Mesenchymal stem cell (in vitro differentiated cells and primary cell): ENCODE results near the gene NLRP6.
"Not testable (repeated sequence)": the region's sequence is repeated elsewhere in the genome, so short reads cannot be mapped to it uniquely, and the experiment has no call there.

Experiments
- DNase-seq: peaks from one replicate; pipeline ENCODE4 v3.0.0-alpha.2; 2013
- H2AFZ ChIP-seq: one replicate; pipeline ENCODE4 v1.6.1; 2013; ENCODE audit warnings: low read depth, mild to moderate bottlenecking, control low read depth, inconsistent platforms, low read length, moderate library complexity
- H2AK5ac ChIP-seq: 2 replicates; pipeline ENCODE4 v1.6.1; 2013; ENCODE audit warnings: low read length, moderate library complexity, mild to moderate bottlenecking, inconsistent platforms; ENCODE audit not compliant: severe bottlenecking
- H2BK120ac ChIP-seq: one replicate; pipeline ENCODE4 v1.6.1; 2013; ENCODE audit warnings: low read depth, mild to moderate bottlenecking, inconsistent platforms, low read length, moderate library complexity
- H2BK12ac ChIP-seq, 2 experiments: one replicate each; pipeline ENCODE4 v1.6.1; 2013; ENCODE audit warnings: inconsistent platforms in 2 of 2, low read length in 2 of 2, mild to moderate bottlenecking in 2 of 2, moderate library complexity in 2 of 2, control low read depth in 1 of 2
- H2BK15ac ChIP-seq: one replicate; pipeline ENCODE4 v1.6.1; 2013; ENCODE audit warnings: mild to moderate bottlenecking, low read depth, inconsistent platforms; ENCODE audit not compliant: poor library complexity, severe bottlenecking
- H2BK5ac ChIP-seq: 2 replicates; pipeline ENCODE4 v1.6.1; 2013; ENCODE audit warnings: low read depth, mild to moderate bottlenecking, low read length, control low read depth, inconsistent platforms; ENCODE audit not compliant: poor library complexity, severe bottlenecking
- H3K14ac ChIP-seq, 2 experiments: one replicate each; pipeline ENCODE4 v1.6.1; 2013; ENCODE audit warnings: inconsistent platforms in 2 of 2, low read length in 2 of 2, control low read depth in 1 of 2, mild to moderate bottlenecking in 1 of 2, moderate library complexity in 1 of 2
- H3K18ac ChIP-seq, 2 experiments: one replicate each; pipeline ENCODE4 v1.6.1; 2013; ENCODE audit warnings: inconsistent platforms in 2 of 2, low read length in 2 of 2, control low read depth in 1 of 2, low read depth in 1 of 2, mild to moderate bottlenecking in 1 of 2
- H3K23ac ChIP-seq, 2 experiments: one replicate each; pipeline ENCODE4 v1.6.1; 2013; ENCODE audit warnings: inconsistent platforms in 2 of 2, low read length in 2 of 2, mild to moderate bottlenecking in 2 of 2, moderate library complexity in 2 of 2, control low read depth in 1 of 2
- H3K27ac ChIP-seq: 2 replicates; pipeline ENCODE4 v1.5.1; 2013; ENCODE audit warnings: mild to moderate bottlenecking, moderate library complexity, low read length, control low read depth, inconsistent platforms; ENCODE audit not compliant: poor library complexity, severe bottlenecking
- H3K27me3 ChIP-seq, 2 experiments: 2 replicates each; pipeline versions ENCODE4 v1.6.1 to v1.7.0; 2013; ENCODE audit warnings: low read length in 2 of 2, mild to moderate bottlenecking in 2 of 2, moderate library complexity in 2 of 2, control low read depth in 1 of 2, inconsistent platforms in 1 of 2; ENCODE audit not compliant: control insufficient read depth in 1 of 2, insufficient read depth in 1 of 2
- H3K36me3 ChIP-seq, 2 experiments: 2 replicates each; pipeline versions ENCODE4 v1.6.1 to v1.7.0; 2013; ENCODE audit warnings: low read length in 2 of 2, control low read depth in 1 of 2, inconsistent platforms in 1 of 2, low read depth in 1 of 2, mild to moderate bottlenecking in 1 of 2; ENCODE audit not compliant: insufficient read depth in 2 of 2, control insufficient read depth in 1 of 2
- H3K4ac ChIP-seq, 2 experiments: one replicate each; pipeline ENCODE4 v1.6.1; 2013; ENCODE audit warnings: inconsistent platforms in 2 of 2, low read length in 2 of 2, mild to moderate bottlenecking in 2 of 2, moderate library complexity in 2 of 2, control low read depth in 1 of 2, low read depth in 1 of 2
- H3K4me1 ChIP-seq: 2 replicates; pipeline ENCODE4 v1.6.1; 2013; ENCODE audit warnings: low read depth, low read length, control low read depth; ENCODE audit not compliant: control insufficient read depth, insufficient read depth
- H3K4me2 ChIP-seq: 2 replicates; pipeline ENCODE4 v1.6.1; 2013; ENCODE audit warnings: low read length, mild to moderate bottlenecking, inconsistent platforms; ENCODE audit not compliant: poor library complexity, severe bottlenecking
- H3K4me3 ChIP-seq, 2 experiments: 2 replicates each; pipeline versions ENCODE4 v1.5.1 to v1.7.0; 2013; ENCODE audit warnings: low read length in 2 of 2, mild to moderate bottlenecking in 2 of 2, control low read depth in 1 of 2, low read depth in 1 of 2; ENCODE audit not compliant: insufficient read depth in 1 of 2
- H3K79me1 ChIP-seq: replicated peaks from 2 replicates; pipeline ENCODE4 v1.6.1; 2013; ENCODE audit warnings: mild to moderate bottlenecking, control low read depth, low read length, inconsistent platforms; ENCODE audit not compliant: poor library complexity, severe bottlenecking
- H3K9ac ChIP-seq: 2 replicates; pipeline ENCODE4 v1.7.0; 2013; ENCODE audit warnings: mild to moderate bottlenecking, low read length, moderate library complexity
- H3K9me3 ChIP-seq: 2 replicates; pipeline ENCODE4 v1.7.0; 2013; ENCODE audit warnings: mild to moderate bottlenecking, low read length; ENCODE audit not compliant: control insufficient read depth
- H4K8ac ChIP-seq: one replicate; pipeline ENCODE4 v1.6.1; 2013; ENCODE audit warnings: inconsistent platforms, mild to moderate bottlenecking, low read length, moderate library complexity
- H4K91ac ChIP-seq: one replicate; pipeline ENCODE4 v1.6.1; 2013; ENCODE audit warnings: mild to moderate bottlenecking, low read length, inconsistent platforms
- whole genome bisulfite sequencing: methylation state at CpG from one replicate; pipeline ENCODE4 v1.1.7; 2013; ENCODE audit warnings: mixed read lengths; 5-methylcytosine and 5-hydroxymethylcytosine counted together

The NLRP6 gene

GRCh38 chr11:285894-286220 is 7.7 kb downstream of the NLRP6 start:
- no peak overlapping the region for H2BK5ac ChIP-seq
- no peak overlapping the region for H3K18ac ChIP-seq
- H3K4me1 ChIP-seq, result peaks cover 26% of the 10 kb centered on the region
- H3K79me1 ChIP-seq, result peaks cover 8% of the 10 kb centered on the region
- no peak overlapping the region for H2BK15ac ChIP-seq
- peaks cover 0 to 7% of the 10 kb centered on the region in 2 experiments for H3K36me3 ChIP-seq
- H3K23ac ChIP-seq, result no peak overlapping the region
- H3K14ac ChIP-seq, result no peak overlapping the region
- WGBS, result 97% methylated on average over 3 of the region's 8 CpGs
- H2AFZ ChIP-seq, result no peak overlapping the region
- no peak overlapping the region for H3K4me3 ChIP-seq
- H4K8ac ChIP-seq, result no peak overlapping the region
- H3K27me3 ChIP-seq, result peaks cover 20 to 68% of the 10 kb centered on the region in 2 experiments
- DNase-seq, result no peak
- no peak overlapping the region for H3K27ac ChIP-seq
- H2BK12ac ChIP-seq, result no peak overlapping the region
- no peak overlapping the region for H3K4me2 ChIP-seq
- no peak overlapping the region for H2BK120ac ChIP-seq
- H3K9ac ChIP-seq, result no peak overlapping the region
- H3K9me3 ChIP-seq, result no peaks in the 10 kb centered on the region
- no peak overlapping the region for H4K91ac ChIP-seq
- no peak overlapping the region for H3K4ac ChIP-seq
- H2AK5ac ChIP-seq, result no peak overlapping the region

DNA sequence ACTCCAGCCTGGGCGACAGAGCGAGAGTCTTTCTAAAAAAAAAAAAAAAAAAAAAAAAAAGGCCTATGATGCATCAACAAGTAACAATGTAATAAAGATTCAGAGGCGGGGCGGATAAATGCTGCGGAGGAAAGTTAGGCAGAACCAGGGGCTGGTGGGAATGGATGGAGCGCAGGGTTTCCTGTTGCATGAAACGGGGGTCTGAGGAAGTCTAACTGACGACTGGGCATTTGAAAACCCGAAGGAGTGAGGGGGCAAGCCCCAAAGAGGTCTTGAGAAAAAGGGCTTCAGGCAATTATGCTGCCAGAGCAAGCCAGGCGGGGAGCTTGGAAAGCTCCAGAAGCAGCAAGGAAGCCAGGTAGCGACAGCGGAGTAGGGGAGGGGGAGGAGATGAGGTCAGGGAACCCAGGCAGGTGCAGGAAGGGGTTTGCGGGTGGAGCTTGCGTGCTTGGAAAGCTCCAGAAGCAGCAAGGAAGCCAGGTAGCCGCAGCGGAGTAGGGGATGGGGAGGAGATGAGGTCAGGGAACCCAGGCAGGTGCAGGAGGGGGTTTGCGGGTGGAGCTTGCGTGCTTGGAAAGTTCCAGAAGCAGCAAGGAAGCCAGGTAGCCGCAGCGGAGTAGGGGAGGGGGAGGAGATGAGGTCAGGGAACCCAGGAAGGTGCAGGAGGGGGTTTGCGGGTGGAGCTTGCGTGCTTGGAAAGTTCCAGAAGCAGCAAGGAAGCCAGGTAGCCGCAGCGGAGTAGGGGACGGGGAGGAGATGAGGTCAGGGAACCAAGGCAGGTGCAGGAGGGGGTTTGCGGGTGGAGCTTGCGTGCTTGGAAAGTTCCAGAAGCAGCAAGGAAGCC is 9.0 kb downstream of the NLRP6 start:
- not testable (repeated sequence) for H3K9ac ChIP-seq, H3K9me3 ChIP-seq, H2AK5ac ChIP-seq, H3K79me1 ChIP-seq, H3K27ac ChIP-seq, DNase-seq, H3K4ac ChIP-seq, H2AFZ ChIP-seq, H2BK120ac ChIP-seq, H4K8ac ChIP-seq, H3K4me2 ChIP-seq, H3K14ac ChIP-seq, H3K4me3 ChIP-seq, H3K23ac ChIP-seq, H2BK5ac ChIP-seq, H2BK15ac ChIP-seq, H3K18ac ChIP-seq, H4K91ac ChIP-seq, H2BK12ac ChIP-seq
- Histone ChIP-seq H3K4me1 (peaks cover 31% of the 10 kb centered on the region), H3K36me3 (peaks cover 0 to 20% of the 10 kb centered on the region in 2 experiments), H3K27me3 (peaks cover 11 to 55% of the 10 kb centered on the region in 2 experiments)
- 93% methylated on average over 25 of the region's 27 CpGs for WGBS

GRCh38 chr11:287821-288477 is 9.7 kb downstream of the NLRP6 start:
- peaks cover 33% of the 10 kb centered on the region for H3K4me1 ChIP-seq
- peaks cover 9% of the 10 kb centered on the region for H3K79me1 ChIP-seq
- peak overlapping the region in 1 of 2 experiments; percentile 41 for H3K14ac ChIP-seq
- peak overlapping the region; percentile 66 to 75 for H3K4me3 ChIP-seq
- peak overlapping the region; percentile 33 for H2BK15ac ChIP-seq
- H3K9ac ChIP-seq, result peak overlapping the region; percentile 53
- WGBS, result 41% methylated on average over 41 of the region's 41 CpGs
- peak overlapping the region in 1 of 2 experiments; percentile 18 for H3K18ac ChIP-seq
- peak overlapping the region in 1 of 2 experiments; percentile 67 for H3K23ac ChIP-seq
- H3K36me3 ChIP-seq, result peaks cover 0 to 28% of the 10 kb centered on the region in 2 experiments
- no peaks in the 10 kb centered on the region for H3K9me3 ChIP-seq
- H4K91ac ChIP-seq, result no peak overlapping the region
- DNase-seq, result no peak
- H3K27me3 ChIP-seq, result peaks cover 11 to 47% of the 10 kb centered on the region in 2 experiments
- H2BK12ac ChIP-seq, result peak overlapping the region in 1 of 2 experiments; percentile 15
- no peak overlapping the region for H3K27ac ChIP-seq
- H2AFZ ChIP-seq, result no peak overlapping the region
- H3K4me2 ChIP-seq, result peak overlapping the region; percentile 84
- H3K4ac ChIP-seq, result no peak overlapping the region
- no peak overlapping the region for H2BK5ac ChIP-seq
- H2BK120ac ChIP-seq, result no peak overlapping the region
- no peak overlapping the region for H2AK5ac ChIP-seq
- no peak overlapping the region for H4K8ac ChIP-seq
